CD1c-positive myeloid dendritic cell (primary cell): Measurements from ENCODE around the gene SENP5.

Experiments
- DNase-seq: peaks from one replicate; pipeline ENCODE4 v3.0.0-alpha.2; 2016; ENCODE audit errors: extremely low spot score

SENP5 gene

DNA sequence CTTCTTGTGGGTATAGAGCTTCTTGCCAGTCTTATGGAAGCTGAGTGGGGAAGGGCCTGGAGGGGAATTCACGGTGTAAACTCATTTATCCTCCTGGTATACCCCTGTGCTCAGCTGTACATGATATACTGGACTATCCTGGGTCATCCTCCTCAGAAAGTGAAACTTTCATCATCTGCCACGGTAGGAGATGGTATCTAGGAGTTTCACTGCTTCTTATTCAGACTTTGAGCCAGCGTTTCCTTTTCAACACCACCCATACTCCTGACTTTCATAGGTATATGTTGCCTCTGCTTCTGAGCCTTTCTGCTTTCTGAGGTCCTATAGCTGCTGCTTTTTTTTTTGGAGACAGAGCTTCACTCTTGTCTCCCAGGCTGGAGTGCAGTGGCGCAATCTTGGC lies 15.6 kb downstream of the SENP5 start:
- DNase-seq = no peak

DNA sequence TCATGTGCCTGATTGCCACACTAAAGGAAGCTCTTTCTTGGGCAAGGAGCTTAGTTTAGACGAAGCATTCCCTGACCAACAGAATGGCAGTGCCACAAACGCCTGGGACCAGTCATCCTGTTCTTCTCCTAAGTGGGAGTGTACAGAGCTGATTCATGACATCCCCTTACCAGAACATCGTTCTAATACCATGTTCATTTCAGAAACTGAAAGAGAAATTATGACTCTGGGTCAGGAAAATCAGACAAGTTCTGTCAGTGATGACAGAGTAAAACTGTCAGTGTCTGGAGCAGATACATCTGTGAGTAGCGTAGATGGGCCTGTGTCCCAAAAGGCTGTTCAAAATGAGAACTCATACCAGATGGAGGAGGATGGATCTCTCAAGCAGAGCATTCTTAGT lies 18.4 kb downstream of the SENP5 start:
- DNase-seq = no peak

DNA sequence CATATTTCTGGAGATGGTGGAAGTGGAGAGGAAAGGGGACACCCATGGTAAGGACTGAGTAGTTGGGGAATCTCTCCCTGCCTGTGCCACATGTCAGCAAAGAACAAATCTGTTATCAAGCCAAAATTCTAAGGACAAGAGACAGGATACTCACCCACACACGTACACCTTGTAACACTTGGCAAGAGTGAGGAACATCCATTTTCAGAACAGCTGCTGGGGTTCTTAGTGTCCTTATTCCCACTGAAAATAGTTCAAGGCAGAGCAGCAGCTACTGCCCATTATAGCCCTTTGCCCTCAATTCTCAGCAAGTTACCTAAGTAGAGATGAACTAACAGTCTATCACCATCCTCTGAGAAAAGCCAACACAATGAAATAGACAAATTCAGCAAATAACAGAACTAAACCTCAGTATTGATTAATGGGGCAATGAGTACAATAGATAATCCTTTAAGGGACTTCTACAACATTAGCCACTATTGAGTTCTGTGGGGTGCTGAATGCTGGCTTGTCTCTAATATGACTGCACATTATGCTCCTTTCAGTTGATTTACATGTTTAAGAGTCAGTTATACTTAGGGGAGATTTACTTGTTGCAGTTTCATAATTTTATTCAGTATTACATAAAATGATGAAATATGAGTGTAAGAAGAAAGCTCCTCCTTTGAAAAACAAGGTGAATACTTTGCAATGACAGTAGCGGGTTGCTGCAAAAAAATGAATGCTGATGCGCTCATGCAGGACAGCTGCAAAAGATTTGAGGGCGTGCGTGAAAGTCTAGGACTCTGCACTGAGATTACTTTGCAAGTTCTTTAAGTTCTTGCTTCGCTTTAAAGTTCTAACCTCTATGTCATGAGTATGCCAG lies 22.4 kb downstream of the SENP5 start:
- DNase-seq = no peak

DNA sequence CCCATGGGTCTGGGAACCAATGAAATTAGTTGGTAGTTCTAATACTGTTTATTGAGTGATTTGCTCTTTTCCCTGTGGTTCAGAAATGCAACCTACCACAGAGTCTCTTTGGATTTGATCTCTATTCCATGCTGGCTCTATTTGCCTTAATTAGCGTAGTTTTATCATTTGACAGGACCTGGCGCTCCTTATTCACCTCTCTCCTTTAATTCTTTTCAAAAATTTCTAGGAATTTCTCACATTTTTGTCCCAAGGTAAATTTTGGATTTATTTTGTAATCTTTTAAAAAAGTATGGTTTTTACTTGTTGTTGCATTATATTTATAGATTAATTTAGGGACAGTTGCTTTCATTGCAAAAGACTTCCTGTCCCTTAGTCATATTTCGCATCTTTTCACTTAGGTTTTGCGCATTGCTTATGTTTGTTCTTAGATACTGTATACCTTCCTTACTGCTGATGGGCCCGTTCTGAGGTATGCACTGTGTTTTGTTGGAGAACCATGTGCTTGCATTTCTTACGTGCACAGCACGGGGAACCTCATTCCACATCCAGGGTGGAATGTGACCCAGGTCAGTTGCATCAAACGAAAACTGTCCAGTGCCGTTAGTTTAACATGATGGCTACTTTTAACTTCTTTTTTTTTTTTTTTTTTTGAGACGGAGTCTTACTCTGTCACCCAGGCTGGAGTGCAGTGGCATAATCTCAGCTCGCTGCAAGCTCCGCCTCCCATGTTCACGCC lies 27.0 kb downstream of the SENP5 start:
- DNase-seq = no peak

DNA sequence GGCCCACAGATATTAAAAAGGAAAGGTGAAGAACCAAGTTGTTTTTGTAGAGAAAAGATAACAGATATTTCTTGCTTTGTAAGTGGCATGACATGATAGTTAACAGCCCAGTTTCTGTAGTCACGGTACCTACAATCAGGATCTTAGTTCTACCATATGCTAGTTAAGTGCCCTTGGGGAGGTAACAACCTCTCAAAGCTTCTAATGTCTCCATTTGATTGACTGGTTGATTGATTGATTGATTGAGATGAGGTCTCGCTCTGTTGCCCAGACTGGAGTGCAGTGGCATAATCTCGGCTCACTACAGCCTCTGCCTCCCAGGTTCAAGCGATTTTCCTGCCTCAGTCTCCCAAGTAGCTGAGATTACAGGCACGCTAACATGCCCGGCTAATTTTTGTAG lies 28.5 kb downstream of the SENP5 start:
- DNase-seq = no peak

DNA sequence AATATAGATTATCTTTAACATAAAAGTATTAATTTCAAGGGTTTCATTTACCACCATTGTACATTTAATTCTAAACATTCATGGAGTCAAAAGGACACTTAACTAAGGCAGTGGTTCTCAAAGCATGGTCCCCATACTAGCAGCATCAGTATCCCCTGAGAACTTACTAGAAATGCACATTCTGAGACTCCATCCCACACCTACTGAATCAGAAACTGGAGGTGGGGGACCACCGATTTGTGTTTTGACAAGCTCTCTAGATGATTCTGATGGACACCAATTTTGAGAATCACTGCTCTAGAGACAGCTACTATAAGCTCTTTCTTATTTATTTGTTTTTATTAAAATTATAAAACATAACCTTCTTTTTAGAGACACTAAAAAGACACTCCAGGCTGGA lies 34.0 kb downstream of the SENP5 start:
- DNase-seq = no peak

DNA sequence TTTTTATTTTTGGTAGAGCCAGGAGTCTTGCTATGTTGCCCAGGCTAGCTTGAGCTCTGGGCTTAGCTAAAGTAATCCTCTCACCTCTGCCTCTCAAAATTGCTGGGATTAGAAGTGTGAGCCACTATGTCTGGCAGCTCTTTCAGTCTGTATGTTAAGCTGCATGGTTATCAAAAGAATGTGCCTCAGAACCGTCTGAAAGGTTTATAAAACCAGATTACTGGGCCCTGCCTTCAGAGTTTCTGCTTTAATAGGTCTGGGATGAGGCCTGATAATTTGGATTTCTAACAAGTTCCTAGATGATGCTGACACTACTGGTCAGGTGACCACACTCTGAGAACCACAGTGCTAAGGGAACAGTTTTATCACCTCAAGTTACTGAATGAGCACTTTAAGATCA lies 34.6 kb downstream of the SENP5 start:
- DNase-seq = no peak

DNA sequence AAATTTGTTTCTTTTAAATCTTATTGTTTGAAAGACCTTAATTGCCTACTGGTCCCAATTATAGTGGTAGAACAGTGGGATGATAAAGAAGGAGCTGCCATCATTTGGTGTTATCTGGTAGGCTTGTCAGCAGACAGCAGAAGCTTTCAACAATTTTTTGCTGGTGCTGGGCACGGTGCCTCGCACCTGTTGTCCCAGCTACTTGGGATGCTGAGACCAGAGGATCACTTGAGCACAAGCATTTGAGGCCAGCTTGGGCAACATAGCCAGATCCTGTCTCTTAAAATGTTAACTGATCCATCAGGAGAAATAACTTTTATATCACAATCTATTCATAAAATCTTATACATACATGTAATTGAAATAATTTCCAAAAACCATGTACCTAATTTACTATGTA lies 36.0 kb downstream of the SENP5 start:
- DNase-seq = no peak

DNA sequence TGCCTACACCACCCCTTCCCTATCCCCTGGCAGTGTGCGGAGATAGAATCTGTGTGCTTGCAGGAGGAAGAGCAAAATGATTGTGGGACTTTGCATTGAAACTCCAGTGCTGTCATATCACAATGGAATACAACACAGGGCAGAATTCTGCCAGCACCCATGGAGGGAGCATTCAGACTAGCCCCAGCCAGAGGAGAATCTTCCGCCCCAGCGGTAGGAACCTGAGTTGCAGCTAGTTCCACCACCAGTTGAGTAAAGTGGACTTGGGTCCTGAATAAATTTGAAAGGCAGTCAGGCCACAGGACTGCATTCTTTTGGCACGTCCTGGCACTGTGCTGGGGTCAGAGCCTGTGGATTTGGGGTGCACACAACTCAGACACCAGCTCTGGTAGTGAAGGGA lies 47.1 kb downstream of the SENP5 start:
- DNase-seq = no peak

DNA sequence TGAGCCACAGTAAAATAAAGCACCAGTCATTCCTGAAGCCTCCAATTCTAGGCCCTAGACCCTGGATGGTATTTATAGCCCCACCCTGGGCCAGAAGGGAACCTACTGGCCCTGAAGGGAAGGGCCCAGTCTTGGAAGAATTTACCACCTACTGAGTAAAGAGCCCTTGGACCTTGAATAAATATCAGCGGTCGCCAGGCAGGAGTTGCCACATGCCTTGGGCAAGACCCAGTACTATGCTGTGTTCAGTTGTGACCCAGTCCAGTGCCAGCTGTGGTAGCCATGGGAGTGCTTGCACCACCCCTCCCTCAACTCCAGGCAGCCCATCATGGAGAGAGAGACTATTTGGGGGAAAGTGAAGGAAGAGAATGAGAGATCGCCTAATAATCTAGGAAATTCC lies 47.7 kb downstream of the SENP5 start:
- no peak for DNase-seq

DNA sequence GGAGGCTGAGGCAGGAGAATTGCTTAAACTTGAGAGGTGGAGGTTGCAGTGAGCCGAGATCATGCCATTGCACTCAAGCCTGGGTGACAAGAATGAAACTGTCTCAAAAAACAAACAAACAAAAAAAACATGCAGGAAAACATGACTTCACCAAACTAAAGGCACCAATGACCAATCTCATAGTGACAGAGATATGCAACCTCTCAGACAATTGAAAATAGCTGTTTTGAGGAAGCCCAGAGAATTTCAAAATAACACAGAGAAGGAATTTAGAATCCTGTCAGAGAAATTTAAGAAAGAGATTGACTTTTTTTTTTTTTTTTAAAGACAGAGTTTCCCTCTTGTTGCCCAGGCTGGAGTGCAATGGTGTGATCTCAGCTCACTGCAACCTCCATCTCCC lies 48.5 kb downstream of the SENP5 start:
- DNase-seq = peak; percentile 12

DNA sequence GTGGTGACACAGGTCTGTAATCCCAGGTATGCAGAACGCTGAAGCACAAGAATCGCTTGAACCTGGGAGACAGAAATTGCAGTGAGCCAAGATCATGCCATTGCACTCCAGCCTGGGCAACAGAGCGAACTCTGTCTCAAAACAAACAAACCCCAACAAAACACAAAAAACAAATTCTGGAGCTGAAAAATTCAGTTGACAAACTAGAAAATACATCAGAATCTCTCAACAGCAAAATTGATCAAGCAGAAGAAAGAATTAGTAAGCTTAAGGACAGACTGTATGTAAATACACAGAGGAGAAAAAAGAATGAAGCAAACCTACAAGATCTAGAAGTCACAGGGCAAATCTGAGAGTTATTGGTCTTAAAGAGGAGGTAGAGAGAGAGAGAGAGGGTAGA lies 49.3 kb downstream of the SENP5 start:
- DNase-seq = no peak

DNA sequence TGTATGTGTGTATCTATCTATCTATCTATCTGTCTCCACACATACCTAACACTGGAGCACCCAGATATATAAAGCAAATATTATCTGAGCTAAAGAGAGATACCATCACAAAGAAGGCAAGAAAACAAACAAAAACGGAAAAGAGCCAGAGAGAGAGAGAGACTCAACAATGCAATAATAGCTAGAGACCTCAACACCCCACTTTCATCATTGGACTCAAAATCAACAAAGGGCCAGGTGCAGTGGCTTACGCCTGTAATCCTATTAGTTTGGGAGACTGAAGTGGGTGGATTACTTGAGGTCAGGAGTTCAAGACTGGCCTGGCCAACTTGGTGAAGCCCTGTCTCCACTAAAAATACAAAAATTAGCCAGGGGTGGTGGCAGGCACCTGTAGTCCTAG lies 51.2 kb downstream of the SENP5 start:
- no peak for DNase-seq

DNA sequence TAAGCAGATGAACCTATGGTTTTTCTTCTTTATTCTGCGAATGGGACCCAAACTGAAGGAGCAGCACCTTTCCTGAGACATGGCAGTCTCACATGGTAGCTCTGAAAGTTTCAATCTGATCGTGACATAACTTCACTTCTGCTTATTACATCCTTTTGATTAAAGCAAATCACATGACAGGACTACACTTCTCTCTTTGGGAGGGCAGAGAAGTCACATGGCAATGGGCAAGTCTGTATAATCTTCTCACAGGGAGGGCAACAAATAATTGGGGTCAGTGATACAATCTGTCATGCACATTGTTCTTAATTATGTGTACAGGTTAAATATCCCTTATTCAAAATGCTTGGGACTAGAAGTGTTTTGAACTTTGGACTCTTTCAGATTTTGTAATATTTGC lies 53.0 kb downstream of the SENP5 start:
- DNase-seq = peak; percentile 78

DNA sequence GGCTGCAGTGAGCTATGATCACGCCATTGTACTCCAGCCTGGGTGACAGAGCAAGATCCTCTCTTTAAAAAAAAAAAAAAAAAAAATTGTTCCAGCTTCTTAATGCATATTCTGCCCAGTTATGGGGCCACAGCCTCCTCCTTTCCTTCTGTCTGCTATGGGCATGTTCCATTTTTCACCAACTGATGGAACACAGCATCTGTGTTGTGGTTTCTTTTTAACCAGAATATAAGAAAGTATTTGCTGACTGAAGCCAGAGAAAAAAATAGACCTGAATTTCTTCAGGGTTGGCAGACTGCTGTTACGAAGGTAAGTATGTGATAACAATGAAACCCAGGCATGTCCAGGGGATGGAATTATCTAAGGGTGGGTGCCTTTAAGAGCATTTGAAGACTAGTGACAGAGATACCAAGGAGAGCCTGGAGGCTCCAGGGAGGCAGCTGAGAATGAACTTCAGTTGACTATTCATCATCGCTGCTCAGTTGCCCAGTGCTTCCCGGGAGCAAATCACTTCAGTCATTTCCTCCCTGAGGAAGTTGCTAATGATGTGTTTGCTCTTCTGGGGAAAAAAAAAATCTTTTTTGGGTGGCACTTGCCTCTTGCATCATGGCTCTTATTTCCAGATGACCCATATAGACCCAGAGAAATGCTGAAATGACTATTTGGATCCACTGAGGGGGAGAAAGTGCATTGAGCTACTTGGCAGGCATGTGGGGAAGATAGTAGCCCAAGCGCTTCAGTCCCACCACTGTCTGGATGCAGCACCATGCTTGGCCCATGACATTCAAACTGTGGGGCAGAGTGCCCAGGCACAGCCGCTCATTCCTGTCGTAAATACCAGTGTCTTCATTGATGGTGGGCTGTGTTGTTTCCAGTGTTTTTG lies 60.1 kb downstream of the SENP5 start:
- no peak for DNase-seq

DNA sequence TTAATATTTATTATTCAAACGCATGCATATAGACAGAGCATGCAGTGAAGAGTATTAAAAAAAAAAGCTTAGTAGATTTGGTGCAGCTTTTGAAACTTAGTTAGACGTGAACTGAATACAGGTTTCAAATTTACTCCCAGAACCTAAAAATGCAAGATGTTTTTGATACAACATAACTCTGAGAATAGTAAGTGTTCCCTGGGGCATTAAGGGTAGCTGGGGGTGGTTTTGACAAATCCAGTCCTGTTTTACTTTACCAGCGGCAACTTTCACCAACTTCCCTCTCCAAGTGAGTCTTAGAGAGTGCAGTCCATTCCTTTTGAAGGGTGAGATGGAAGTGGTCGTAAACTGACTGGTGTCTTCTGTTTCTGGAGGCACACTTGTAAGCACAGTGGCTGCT lies 63.4 kb downstream of the SENP5 start:
- DNase-seq = no peak

DNA sequence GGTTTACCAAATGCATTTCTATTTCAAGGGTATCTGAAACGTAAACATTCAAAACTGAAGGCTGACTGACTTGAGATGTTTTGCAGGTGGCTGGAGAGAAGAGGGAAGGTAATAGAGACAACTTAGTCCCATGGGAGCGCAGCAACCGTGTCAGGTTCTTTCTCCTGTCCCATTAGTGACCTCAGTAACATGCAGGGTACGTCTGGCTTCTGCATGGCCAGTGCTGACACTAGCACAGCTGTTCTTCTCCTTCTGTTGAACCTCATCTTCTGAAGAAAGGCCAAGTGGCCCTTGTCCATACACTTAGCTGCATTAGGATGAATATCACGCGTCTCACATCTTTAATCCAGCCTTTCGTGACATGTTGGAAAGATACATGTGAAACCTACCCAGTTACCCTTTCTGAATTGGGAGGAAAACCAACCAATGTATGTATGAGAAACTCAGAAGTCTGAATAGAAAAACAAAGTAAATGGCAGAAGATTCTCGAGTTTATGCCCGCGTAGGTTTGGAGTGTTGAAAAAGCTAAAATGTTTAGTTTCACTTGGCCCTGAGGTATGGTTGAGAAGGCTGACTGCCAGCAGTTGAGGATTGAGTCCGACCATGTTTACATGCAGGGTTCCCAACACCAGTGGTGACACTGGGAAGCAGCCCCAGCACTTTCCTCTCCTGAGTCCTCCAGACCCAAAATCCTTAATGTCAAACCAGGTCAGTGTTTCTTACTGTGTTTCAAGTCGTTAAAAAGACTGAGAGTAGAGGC lies 64.3 kb downstream of the SENP5 start:
- no peak for DNase-seq

DNA sequence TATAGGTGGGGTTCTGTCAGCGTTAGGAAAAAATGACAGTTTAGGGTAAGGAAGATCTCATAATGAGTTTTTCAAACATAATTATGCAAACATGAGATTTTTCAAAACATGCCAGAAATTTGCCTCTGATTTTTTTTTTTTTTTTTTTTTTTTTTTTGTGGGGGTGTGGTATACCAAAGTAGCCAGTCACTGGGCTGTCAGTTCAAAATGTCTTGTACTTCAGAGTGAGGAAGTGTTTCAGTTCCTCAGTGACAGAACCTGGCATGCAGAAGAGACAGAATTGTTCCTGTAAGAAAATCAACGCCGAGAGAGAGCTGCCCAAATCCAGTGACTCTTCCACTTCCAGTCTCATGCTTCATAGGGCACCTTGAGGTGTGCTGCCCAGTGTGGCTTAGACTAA lies 64.9 kb downstream of the SENP5 start:
- peak; percentile 74 for DNase-seq

DNA sequence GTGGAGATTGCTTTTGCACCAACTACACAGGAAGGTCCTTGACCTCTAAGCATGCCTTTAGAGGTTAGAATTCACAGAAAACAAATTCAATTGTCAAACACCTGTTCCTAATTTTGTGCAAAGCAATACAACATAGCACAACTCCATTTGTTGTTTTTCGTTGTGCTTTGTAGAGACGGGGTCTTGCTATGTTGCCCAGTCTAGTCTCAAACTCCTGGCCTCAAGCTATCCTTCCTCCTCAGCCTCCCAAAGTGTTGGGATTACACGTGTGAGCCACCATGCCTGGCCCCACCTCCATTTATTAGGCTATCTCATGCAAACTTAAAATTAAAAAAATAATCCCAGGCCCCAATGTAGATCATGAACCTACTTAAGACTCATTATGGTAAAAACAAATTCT lies 68.6 kb downstream of the SENP5 start:
- DNase-seq = no peak

DNA sequence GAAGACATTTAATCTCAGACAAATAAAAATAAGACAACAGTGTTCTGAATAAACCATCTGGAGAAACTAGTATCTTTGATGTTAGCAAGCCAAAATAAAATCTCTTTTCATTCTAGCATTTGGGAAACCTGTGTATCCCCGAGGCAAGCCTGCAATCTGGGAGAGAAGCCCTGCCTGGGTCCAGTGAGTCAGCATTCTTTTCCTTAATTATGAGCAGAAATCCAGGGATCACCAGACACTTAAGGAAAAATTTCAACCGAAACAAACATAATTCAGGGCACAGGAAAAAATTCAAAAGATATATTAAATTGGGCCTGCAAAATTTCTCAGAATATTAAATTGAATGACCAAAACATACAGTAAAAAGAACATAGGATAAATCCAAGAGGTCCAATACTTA lies 70.4 kb downstream of the SENP5 start:
- no peak for DNase-seq

DNA sequence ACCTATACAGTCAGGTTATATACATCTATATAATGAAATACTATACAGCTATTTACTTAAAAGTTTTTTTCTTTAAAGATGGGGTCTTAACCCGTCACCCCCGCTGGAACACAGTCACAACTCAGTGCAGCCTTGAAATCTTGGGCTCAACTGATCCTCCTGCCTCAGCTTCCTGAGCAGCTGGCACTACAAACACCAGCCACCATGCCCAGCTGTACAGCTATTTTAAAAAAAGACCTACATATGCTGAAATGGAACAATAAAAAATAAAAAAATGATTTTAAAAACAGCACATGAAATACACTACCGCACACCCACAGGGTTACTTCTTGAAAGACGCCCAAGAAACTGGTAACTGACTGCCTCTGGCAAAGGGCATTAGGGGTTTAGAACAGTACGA lies 70.9 kb downstream of the SENP5 start:
- no peak for DNase-seq
